H1 (cell line): ENCODE measurements around the gene ELOF1. TPM values are rescaled to one million over a fixed set of nuclear protein-coding genes. Genes with fewer than 3 reads are reported as not detected.
A peak's percentile ranks its signal among the peaks of the same experiment; 100 is the strongest.

Experiments used
- ASH2L ChIP-seq: fragments of 200-600, 300-600 bp; sonication (generic); IDR thresholded peaks from one replicate; pipeline ENCODE4 v1.7.1; 2017; ENCODE audit warnings: low read length
- BACH1 ChIP-seq: IDR thresholded peaks from 2 replicates; pipeline ENCODE4 v1.6.1; 2012; ENCODE audit warnings: low read length, improper control_type of control experiment
- CREB1 ChIP-seq: IDR thresholded peaks from 2 replicates; pipeline ENCODE4 v1.6.1; 2012; ENCODE audit warnings: inconsistent platforms
- GABPA ChIP-seq: IDR thresholded peaks from 2 replicates; pipeline ENCODE4 v1.6.1; 2011; ENCODE audit warnings: mild to moderate bottlenecking, low read length, moderate library complexity, borderline replicate concordance; ENCODE audit not compliant: insufficient read depth
- GTF2F1 ChIP-seq: IDR thresholded peaks from 2 replicates; pipeline ENCODE4 v1.6.1; 2012; ENCODE audit warnings: low read depth, low read length, improper control_type of control experiment, borderline replicate concordance
- HDAC2 ChIP-seq, 2 experiments: fragments of 300-600 bp in 1 of 2; sonication (generic) in 1 of 2; IDR thresholded peaks; 2 replicates each; pipeline ENCODE4 v1.6.1; 2011 to 2012; ENCODE audit warnings: low read depth in 2 of 2, low read length in 2 of 2, mild to moderate bottlenecking in 2 of 2, moderate library complexity in 2 of 2, borderline replicate concordance in 1 of 2, inconsistent platforms in 1 of 2
- JUND ChIP-seq: IDR thresholded peaks from 2 replicates; pipeline ENCODE4 v1.6.1; 2011; ENCODE audit warnings: mild to moderate bottlenecking, improper control_type of control experiment, low read length
- KDM4A ChIP-seq: IDR thresholded peaks from one replicate; pipeline ENCODE4 v1.7.1; 2012; ENCODE audit warnings: low read depth, mild to moderate bottlenecking, moderate library complexity, low read length, inconsistent platforms; ENCODE audit not compliant: severe bottlenecking
- NANOG ChIP-seq: IDR thresholded peaks from 2 replicates; pipeline ENCODE4 v1.6.1; 2011; ENCODE audit warnings: low read length, low read depth, mild to moderate bottlenecking, inconsistent platforms; ENCODE audit not compliant: insufficient read depth, poor library complexity, severe bottlenecking
- PHF8 ChIP-seq: fragments of 200-600 bp; sonication (generic); conservative IDR thresholded peaks from 2 replicates; pipeline ENCODE4 v1.7.1; 2012; ENCODE audit warnings: low read depth, mild to moderate bottlenecking, inconsistent platforms, low read length, moderate library complexity
- POLR2AphosphoS5 ChIP-seq: IDR thresholded peaks from 2 replicates; pipeline ENCODE4 v1.6.1; 2011; ENCODE audit warnings: low read depth, low read length
- RAD21 ChIP-seq, 2 experiments: IDR thresholded peaks in 1 of 2; conservative IDR thresholded peaks in 1 of 2; 2 replicates each; pipeline ENCODE4 v1.6.1; 2011; ENCODE audit warnings: low read depth in 2 of 2, low read length in 2 of 2, improper control_type of control experiment in 1 of 2, inconsistent platforms in 1 of 2, mild to moderate bottlenecking in 1 of 2, moderate library complexity in 1 of 2
- RNF2 ChIP-seq: fragments of 200-900, 300-1000 bp; sonication (generic); IDR thresholded peaks from 2 replicates; pipeline ENCODE4 v1.7.1; 2016; ENCODE audit warnings: borderline replicate concordance, low read depth, mild to moderate bottlenecking, antibody characterized with exemption, low read length; ENCODE audit not compliant: poor library complexity, severe bottlenecking; ENCODE audit errors: missing control alignments
- SAP30 ChIP-seq: fragments of 300-600 bp; sonication (generic); IDR thresholded peaks from 2 replicates; pipeline ENCODE4 v1.7.1; 2012; ENCODE audit warnings: low read length, moderate library complexity, mild to moderate bottlenecking, inconsistent platforms; ENCODE audit not compliant: insufficient read depth, insufficient replicate concordance
- SIN3A ChIP-seq, 2 experiments: IDR thresholded peaks in 1 of 2; conservative IDR thresholded peaks in 1 of 2; 2 replicates each; pipeline ENCODE4 v1.6.1; 2011 to 2012; ENCODE audit warnings: low read length in 2 of 2, improper control_type of control experiment in 1 of 2, low read depth in 1 of 2, mild to moderate bottlenecking in 1 of 2
- SIX5 ChIP-seq: IDR thresholded peaks from 2 replicates; pipeline ENCODE4 v1.6.1; 2011; ENCODE audit warnings: mild to moderate bottlenecking, low read depth, low read length
- SUZ12 ChIP-seq: fragments of 200-600 bp; sonication (generic); IDR thresholded peaks from 2 replicates; pipeline ENCODE4 v1.6.1; 2012; ENCODE audit warnings: mild to moderate bottlenecking, inconsistent platforms, low read length, moderate library complexity, mixed read lengths
- polyA plus RNA-seq, 7 experiments: library from polyadenylated mRNA; depleted of rRNA in 3 of 7; stranded (reverse) in 5 of 7; unstranded in 2 of 7; fragments of >200 nt in 5 of 7; fragments of 200-250 nt in 2 of 7; gene quantifications; 1 replicate in 5 of 7; 2 replicates in 1 of 7; 4 replicates in 1 of 7; pipeline versions ENCODE4 v1.2.1 to v1.2.3, GENCODE V29; 2011 to 2013; ENCODE audit warnings: missing spikeins in 2 of 7, mixed read lengths in 2 of 7
- total RNA-seq: library from RNA; stranded (reverse); fragmentation: NEBNext Ultra II Directional; extraction: Animal tissue kit (Norgen Biotek cat#: 25700); gene quantifications from 2 replicates; pipeline ENCODE4 v1.2.1, GENCODE V29; 2021
- TF ChIP-seq, protein P1 (sequence below), 3 experiments: IDR thresholded peaks; 1 replicate in 2 of 3; 2 replicates in 1 of 3; pipeline versions ENCODE4 v1.5.1 to v1.6.1; 2011; ENCODE audit warnings: low read length in 3 of 3, mild to moderate bottlenecking in 3 of 3, inconsistent platforms in 2 of 3, low read depth in 1 of 3, moderate library complexity in 1 of 3; ENCODE audit not compliant: insufficient read depth in 1 of 3; ENCODE audit errors: control extremely low read depth in 1 of 3
- TF ChIP-seq, protein P2 (sequence below): IDR thresholded peaks from 2 replicates; pipeline ENCODE4 v1.6.1; 2012; ENCODE audit warnings: inconsistent platforms

ELOF1 gene
- total and polyA plus RNA-seq, 2 of the 8 experiments (the other 6 are each of a cell fraction or from before 2014, with no cell fraction given), result 84.2 to 101 TPM

DNA sequence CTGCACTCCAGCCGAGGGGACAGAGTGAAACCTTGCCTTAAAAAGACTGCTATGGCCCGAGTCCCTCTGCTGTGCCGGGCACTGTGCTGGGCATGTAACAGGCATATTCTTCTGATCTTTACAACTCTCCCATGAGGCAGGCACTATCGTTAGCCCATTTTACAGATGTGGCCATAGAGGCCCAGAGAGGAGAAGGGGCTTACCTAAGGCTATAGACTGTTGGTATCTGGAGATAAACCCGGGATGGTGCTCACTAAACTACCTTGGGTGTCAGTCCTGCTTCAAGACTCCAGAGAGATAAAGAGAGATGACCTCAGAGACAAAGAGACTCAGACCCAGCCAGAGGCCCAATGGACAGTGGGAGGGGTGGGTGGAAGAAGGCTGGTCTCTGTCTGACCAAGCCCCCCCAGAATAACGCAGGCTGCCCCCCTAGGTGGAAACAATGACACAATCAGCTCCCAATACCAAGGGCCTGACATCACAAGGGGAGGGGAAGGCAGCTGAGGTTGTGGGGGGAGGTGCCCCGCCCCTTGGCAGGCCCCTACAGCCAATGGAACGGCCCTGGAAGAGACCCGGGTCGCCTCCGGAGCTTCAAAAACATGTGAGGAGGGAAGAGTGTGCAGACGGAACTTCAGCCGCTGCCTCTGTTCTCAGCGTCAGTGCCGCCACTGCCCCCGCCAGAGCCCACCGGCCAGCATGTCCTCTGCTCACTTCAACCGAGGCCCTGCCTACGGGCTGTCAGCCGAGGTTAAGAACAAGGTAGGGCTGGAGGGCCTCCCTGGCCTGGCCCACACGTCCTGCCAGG lies 20.6 kb downstream of the ELOF1 start, which contains the start of gene CNN1 (continued):
- TF ChIP-seq SIN3A (conservative IDR thresholded peaks at IDR 0.05 in 1 of 2, IDR thresholded peaks at IDR 0.05 in 1 of 2; ENCODE audit: low read depth in 1 of 2, low read length in 2 of 2) (no peak; a peak in 1 of 4 replicates), SAP30 (no peak), KDM4A (no peak), SIX5 (no peak), PHF8 (peak; percentile 44; the same call in 1 of the 2 replicates), RNF2 (no peak), SUZ12 (no peak), GABPA (no peak), GTF2F1 (no peak), ASH2L (no peak), HDAC2 (IDR thresholded peaks at IDR 0.05; ENCODE audit: borderline replicate concordance in 1 of 2, low read depth in 2 of 2, low read length in 2 of 2) (peak in 1 of 2 experiments; percentile 48; a peak in 1 of 4 replicates), POLR2AphosphoS5 (peak; percentile 57; the same call in 1 of the 2 replicates), JUND (peak; percentile 66; the same call in 1 of the 2 replicates), NANOG (no peak), BACH1 (no peak), CREB1 (peak; percentile 74), RAD21 (IDR thresholded peaks at IDR 0.05 in 1 of 2, conservative IDR thresholded peaks at IDR 0.05 in 1 of 2; ENCODE audit: low read depth in 2 of 2, low read length in 2 of 2) (no peak)
- TF ChIP-seq, protein P1, sequence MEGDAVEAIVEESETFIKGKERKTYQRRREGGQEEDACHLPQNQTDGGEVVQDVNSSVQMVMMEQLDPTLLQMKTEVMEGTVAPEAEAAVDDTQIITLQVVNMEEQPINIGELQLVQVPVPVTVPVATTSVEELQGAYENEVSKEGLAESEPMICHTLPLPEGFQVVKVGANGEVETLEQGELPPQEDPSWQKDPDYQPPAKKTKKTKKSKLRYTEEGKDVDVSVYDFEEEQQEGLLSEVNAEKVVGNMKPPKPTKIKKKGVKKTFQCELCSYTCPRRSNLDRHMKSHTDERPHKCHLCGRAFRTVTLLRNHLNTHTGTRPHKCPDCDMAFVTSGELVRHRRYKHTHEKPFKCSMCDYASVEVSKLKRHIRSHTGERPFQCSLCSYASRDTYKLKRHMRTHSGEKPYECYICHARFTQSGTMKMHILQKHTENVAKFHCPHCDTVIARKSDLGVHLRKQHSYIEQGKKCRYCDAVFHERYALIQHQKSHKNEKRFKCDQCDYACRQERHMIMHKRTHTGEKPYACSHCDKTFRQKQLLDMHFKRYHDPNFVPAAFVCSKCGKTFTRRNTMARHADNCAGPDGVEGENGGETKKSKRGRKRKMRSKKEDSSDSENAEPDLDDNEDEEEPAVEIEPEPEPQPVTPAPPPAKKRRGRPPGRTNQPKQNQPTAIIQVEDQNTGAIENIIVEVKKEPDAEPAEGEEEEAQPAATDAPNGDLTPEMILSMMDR (IDR thresholded peaks at IDR 0.05; ENCODE audit: control extremely low read depth in 1 of 3, insufficient read depth in 1 of 3, low read depth in 1 of 3, low read length in 3 of 3), result no peak
- TF ChIP-seq, protein P2, sequence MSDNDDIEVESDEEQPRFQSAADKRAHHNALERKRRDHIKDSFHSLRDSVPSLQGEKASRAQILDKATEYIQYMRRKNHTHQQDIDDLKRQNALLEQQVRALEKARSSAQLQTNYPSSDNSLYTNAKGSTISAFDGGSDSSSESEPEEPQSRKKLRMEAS, result peak; percentile 29; the same call in 1 of the 2 replicates
